BLaER1 (cell line): ENCODE measurements around the gene KIAA0513.

Experiments used
- H3K27ac ChIP-seq: shearing (Covaris generic); formaldehyde crosslinking; 2 replicates; pipeline ENCODE4 v1.8.1; 2022
- H3K27me3 ChIP-seq: shearing (Covaris generic); formaldehyde crosslinking; 2 replicates; pipeline ENCODE4 v1.8.1; 2022
- H3K36me3 ChIP-seq: shearing (Covaris generic); formaldehyde crosslinking; 2 replicates; pipeline ENCODE4 v1.8.1; 2022
- H3K4me1 ChIP-seq: shearing (Covaris generic); formaldehyde crosslinking; 2 replicates; pipeline ENCODE4 v1.8.1; 2022
- H3K4me2 ChIP-seq: shearing (Covaris generic); formaldehyde crosslinking; 2 replicates; pipeline ENCODE4 v1.8.1; 2022
- H3K4me3 ChIP-seq: shearing (Covaris generic); formaldehyde crosslinking; 2 replicates; pipeline ENCODE4 v1.8.1; 2022
- H3K9ac ChIP-seq: shearing (Covaris generic); formaldehyde crosslinking; 2 replicates; pipeline ENCODE4 v1.8.1; 2022
- H3K9me3 ChIP-seq: shearing (Covaris generic); formaldehyde crosslinking; 2 replicates; pipeline ENCODE4 v1.8.1; 2022
- H4K20me1 ChIP-seq: shearing (Covaris generic); formaldehyde crosslinking; 2 replicates; pipeline ENCODE4 v1.8.1; 2022
- Cebpa-rat ChIP-seq: shearing (Covaris generic); IDR thresholded peaks from 2 replicates; pipeline ENCODE4 v1.8.1; 2022

Gene KIAA0513

DNA sequence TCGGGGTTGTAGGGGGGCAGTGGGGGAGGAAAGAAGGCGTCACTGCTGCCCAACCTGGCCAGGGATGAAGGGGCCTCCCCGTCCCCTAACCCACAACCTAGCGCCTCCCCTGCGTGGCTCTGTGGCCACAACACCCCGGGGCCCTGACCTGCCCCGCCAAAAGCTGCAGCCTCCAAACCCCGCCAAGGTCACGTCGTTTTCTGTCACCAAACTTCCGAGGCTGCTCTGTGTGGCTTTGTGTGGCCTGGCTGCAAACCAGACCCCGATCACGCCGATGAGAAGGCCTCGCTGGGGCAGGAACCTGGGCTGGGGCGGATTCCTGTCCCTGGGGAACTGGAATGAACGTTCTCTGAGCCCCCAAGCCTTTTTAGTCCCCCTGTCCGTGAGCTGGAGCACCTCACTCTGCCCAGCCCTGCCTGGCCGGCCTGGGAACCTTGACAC, 115.2 kb downstream of the KIAA0513 start:
- Histone ChIP-seq H3K4me1 (peaks cover 10% of the 10 kb centered on the region), H3K27ac (no peak overlapping the region)

More for the DNA sequence above, 115.2 kb downstream of the KIAA0513 start:
- Histone ChIP-seq H3K36me3 (no peaks in the 10 kb centered on the region), H4K20me1 (no peaks in the 10 kb centered on the region), H3K27me3 (peaks cover 3% of the 10 kb centered on the region; the same call in 1 of the 2 replicates), H3K9ac (no peak overlapping the region), H3K4me2 (peak overlapping the region; percentile 5; the same call in 1 of the 2 replicates), H3K4me3 (no peak overlapping the region), H3K9me3 (no peaks in the 10 kb centered on the region)
- TF ChIP-seq Cebpa-rat = no peak
